Parathyroid adenoma (tissue), 2 donors: Measurements from ENCODE around the gene MRPL42.
"Not testable (repeated sequence)": the region's sequence is repeated elsewhere in the genome, so short reads cannot be mapped to it uniquely, and the experiment has no call there.

Experiments used
- H2AFZ ChIP-seq: fragments of 300-600 bp; sonication (generic); one replicate; pipeline ENCODE4 v1.7.0; 2017; ENCODE audit warnings: antibody characterized with exemption, mild to moderate bottlenecking
- H3K27ac ChIP-seq: fragments of 300-600 bp; sonication (generic); one replicate; pipeline ENCODE4 v1.7.0; 2017
- H3K27me3 ChIP-seq: fragments of 300-600 bp; sonication (generic); one replicate; pipeline ENCODE4 v1.7.0; 2017; ENCODE audit warnings: low read length; ENCODE audit not compliant: control insufficient read depth, insufficient read depth
- H3K36me3 ChIP-seq: fragments of 300-600 bp; sonication (generic); one replicate; pipeline ENCODE4 v1.7.0; 2017; ENCODE audit warnings: low read length; ENCODE audit not compliant: control insufficient read depth, insufficient read depth
- H3K4me1 ChIP-seq: fragments of 300-600 bp; sonication (generic); one replicate; pipeline ENCODE4 v1.7.0; 2017; ENCODE audit warnings: control low read depth
- H3K4me2 ChIP-seq: fragments of 300-600 bp; sonication (generic); one replicate; pipeline ENCODE4 v1.7.0; 2017; ENCODE audit warnings: low read length
- H3K4me3 ChIP-seq: fragments of 300-600 bp; sonication (generic); one replicate; pipeline ENCODE4 v1.7.0; 2017; ENCODE audit warnings: low read depth, low read length
- H3K79me2 ChIP-seq: fragments of 300-600 bp; sonication (generic); one replicate; pipeline ENCODE4 v1.7.0; 2017; ENCODE audit warnings: control low read depth
- H3K9ac ChIP-seq: fragments of 300-600 bp; sonication (generic); one replicate; pipeline ENCODE4 v1.7.0; 2017; ENCODE audit warnings: mild to moderate bottlenecking
- H3K9me3 ChIP-seq: fragments of 300-600 bp; sonication (generic); one replicate; pipeline ENCODE4 v1.7.0; 2017; ENCODE audit warnings: low read length; ENCODE audit not compliant: control insufficient read depth
- CTCF ChIP-seq: fragments of 300-600 bp; sonication (generic); IDR thresholded peaks from one replicate; pipeline ENCODE4 v1.7.0; 2017; ENCODE audit warnings: antibody characterized with exemption, mild to moderate bottlenecking
- donor health status: primary hyperparathyroidism.

Gene MRPL42

GRCh38 chr12:93484315-93484981, 17.1 kb downstream of the MRPL42 start:
- no peaks in the 10 kb centered on the region for H3K36me3 ChIP-seq
- H2AFZ ChIP-seq, result no peak overlapping the region
- H3K4me1 ChIP-seq, result no peaks in the 10 kb centered on the region
- no peak overlapping the region for H3K4me3 ChIP-seq
- H3K79me2 ChIP-seq, result peaks cover 2% of the 10 kb centered on the region
- no peaks in the 10 kb centered on the region for H3K27me3 ChIP-seq
- H3K4me2 ChIP-seq, result no peak overlapping the region
- H3K9me3 ChIP-seq, result no peaks in the 10 kb centered on the region
- no peak overlapping the region for H3K9ac ChIP-seq
- no peak overlapping the region for H3K27ac ChIP-seq
- no peak for TF ChIP-seq CTCF

GRCh38 chr12:93492808-93493207, 25.5 kb downstream of the MRPL42 start:
- H3K4me3 ChIP-seq, H3K79me2 ChIP-seq, H3K9ac ChIP-seq, H3K4me2 ChIP-seq, H3K27me3 ChIP-seq, H3K9me3 ChIP-seq, H3K4me1 ChIP-seq, H2AFZ ChIP-seq, H3K27ac ChIP-seq, H3K36me3 ChIP-seq: not testable (repeated sequence)

GRCh38 chr12:93494096-93494495, 26.8 kb downstream of the MRPL42 start:
- H3K9ac ChIP-seq, result no peak overlapping the region
- peaks cover 3% of the 10 kb centered on the region for H3K4me1 ChIP-seq
- no peak overlapping the region for H3K27ac ChIP-seq
- H2AFZ ChIP-seq, result no peak overlapping the region
- no peaks in the 10 kb centered on the region for H3K9me3 ChIP-seq
- no peak for TF ChIP-seq CTCF
- H3K27me3 ChIP-seq, result no peaks in the 10 kb centered on the region
- no peak overlapping the region for H3K4me2 ChIP-seq
- H3K36me3 ChIP-seq, result no peaks in the 10 kb centered on the region
- no peaks in the 10 kb centered on the region for H3K79me2 ChIP-seq
- H3K4me3 ChIP-seq, result no peak overlapping the region

GRCh38 chr12:93497456-93497855, 30.1 kb downstream of the MRPL42 start:
- H3K27me3 ChIP-seq, result no peaks in the 10 kb centered on the region
- no peak overlapping the region for H2AFZ ChIP-seq
- no peaks in the 10 kb centered on the region for H3K9me3 ChIP-seq
- H3K4me1 ChIP-seq, result peaks cover 3% of the 10 kb centered on the region
- H3K4me3 ChIP-seq, result no peak overlapping the region
- no peak overlapping the region for H3K9ac ChIP-seq
- no peak for TF ChIP-seq CTCF
- no peaks in the 10 kb centered on the region for H3K36me3 ChIP-seq
- H3K4me2 ChIP-seq, result no peak overlapping the region
- H3K27ac ChIP-seq, result no peak overlapping the region
- no peaks in the 10 kb centered on the region for H3K79me2 ChIP-seq

GRCh38 chr12:93498813-93499212, 31.5 kb downstream of the MRPL42 start:
- H3K9me3 ChIP-seq, H3K9ac ChIP-seq, H3K79me2 ChIP-seq, H3K36me3 ChIP-seq, H2AFZ ChIP-seq, H3K27me3 ChIP-seq, H3K27ac ChIP-seq, H3K4me1 ChIP-seq, H3K4me2 ChIP-seq, H3K4me3 ChIP-seq: not testable (repeated sequence)

GRCh38 chr12:93500201-93500600, 32.9 kb downstream of the MRPL42 start:
- Histone ChIP-seq H3K9ac (no peak overlapping the region), H3K9me3 (no peaks in the 10 kb centered on the region), H3K4me1 (peaks cover 3% of the 10 kb centered on the region), H2AFZ (no peak overlapping the region), H3K4me2 (no peak overlapping the region), H3K4me3 (no peak overlapping the region), H3K79me2 (no peaks in the 10 kb centered on the region), H3K36me3 (no peaks in the 10 kb centered on the region), H3K27me3 (no peaks in the 10 kb centered on the region), H3K27ac (no peak overlapping the region)
- TF ChIP-seq CTCF, result no peak
